HL-60 (cell line): Measurements from ENCODE around the gene TM9SF1.

Experiments used
- CTCF ChIP-seq: IDR thresholded peaks from one replicate; pipeline ENCODE4 v1.5.1; 2011; ENCODE audit warnings: low read length, control low read depth, inconsistent platforms; ENCODE audit not compliant: insufficient read depth
- GABPA ChIP-seq: IDR thresholded peaks from 2 replicates; pipeline ENCODE4 v1.6.1; 2012; ENCODE audit warnings: low read depth
- POLR2AphosphoS5 ChIP-seq: IDR thresholded peaks from 2 replicates; pipeline ENCODE4 v1.6.1; 2012; ENCODE audit warnings: low read depth

- TF ChIP-seq CTCF: no peak
- no peak for TF ChIP-seq GABPA
- no peak for TF ChIP-seq POLR2AphosphoS5
Measured at GRCh38 chr14:24182110-24182882, 12.9 kb downstream of the TM9SF1 start.
